Gastrocnemius medialis (tissue), 4 donors: ENCODE results near the gene RNPS1. TPM values are rescaled to one million over a fixed set of nuclear protein-coding genes. Genes with fewer than 3 reads are reported as not detected.

Experiments used
- ATAC-seq, 2 donors: fragments of 150-250 bp; one replicate each; pipeline ENCODE4 v1.9.1; 2016
- DNase-seq, 2 donors: peaks; one replicate each; pipeline ENCODE4 v3.0.0-alpha.2; 2019
- H3K27ac ChIP-seq, 4 donors: fragments of 200-600 bp; sonication (generic); 1 replicate in 1 of 4; 2 replicates in 3 of 4; pipeline ENCODE4 v1.5.1; 2016 to 2018; ENCODE audit warnings: mild to moderate bottlenecking in 2 of 4, moderate library complexity in 1 of 4
- H3K27me3 ChIP-seq, 3 donors: fragments of 200-600 bp; sonication (generic) in 2 of 3; 1 replicate in 1 of 3; 2 replicates in 2 of 3; pipeline versions ENCODE4 v1.5.1 to v1.6.0; 2016 to 2019; ENCODE audit warnings: mild to moderate bottlenecking in 1 of 3, moderate library complexity in 1 of 3
- H3K36me3 ChIP-seq, 2 donors: fragments of 200-600 bp; sonication (generic) in 1 of 2; one replicate each; pipeline ENCODE4 v1.5.1; 2017 to 2018
- H3K4me1 ChIP-seq, 2 donors: fragments of 200-600 bp; sonication (generic) in 1 of 2; one replicate each; pipeline ENCODE4 v1.5.1; 2016 to 2017; ENCODE audit warnings: mild to moderate bottlenecking in 2 of 2
- H3K4me3 ChIP-seq, 4 donors: fragments of 200-600 bp; sonication (generic) in 3 of 4; 1 replicate in 1 of 4; 2 replicates in 3 of 4; pipeline ENCODE4 v1.5.1; 2016 to 2019; ENCODE audit warnings: mild to moderate bottlenecking in 2 of 4
- H3K9me3 ChIP-seq, 3 donors: fragments of 200-600 bp; sonication (generic) in 2 of 3; 1 replicate in 1 of 3; 2 replicates in 2 of 3; pipeline ENCODE4 v1.5.1; 2016 to 2019
- POLR2A ChIP-seq, 2 donors: fragments of 450-650 bp; IDR thresholded peaks; one replicate each; pipeline ENCODE4 v1.6.1; 2017; ENCODE audit warnings: antibody characterized with exemption in 2 of 2, mild to moderate bottlenecking in 2 of 2, moderate library complexity in 2 of 2
- in situ Hi-C, 4 donors: fragments of 200-750 bp; cut with MboI; loops; one replicate each; pipeline versions ENCODE4 v1.15.0 to v1.8.0; 2017; ENCODE audit warnings: low sequenced_read_pairs in 4 of 4
- intact Hi-C: fragments of 100-400 bp; cut with DNase I; formaldehyde crosslinking; loops from one replicate; pipeline ENCODE4 v1.15.1; 2023; ENCODE audit warnings: low total_unique reads
- total RNA-seq, 4 donors: library from RNA; depleted of rRNA; stranded (reverse); fragments of >200 nt; gene quantifications; one replicate each; pipeline versions ENCODE4 v1.1.0 to v1.2.3, GENCODE V29; 2016
- TF ChIP-seq, protein P1 (sequence below), 5 experiments: fragments of 450-650 bp in 3 of 5; fragments of 200-600 bp in 2 of 5; sonication (generic) in 2 of 5; IDR thresholded peaks in 4 of 5; conservative IDR thresholded peaks in 1 of 5; 1 replicate in 4 of 5; 2 replicates in 1 of 5; pipeline ENCODE4 v1.5.1; 2016 to 2019; ENCODE audit warnings: antibody characterized with exemption in 5 of 5, mild to moderate bottlenecking in 3 of 5, moderate library complexity in 3 of 5

The RNPS1 gene
- total RNA-seq, 4 donors from 2014 or later, result 158 to 222 (median 172) TPM

DNA sequence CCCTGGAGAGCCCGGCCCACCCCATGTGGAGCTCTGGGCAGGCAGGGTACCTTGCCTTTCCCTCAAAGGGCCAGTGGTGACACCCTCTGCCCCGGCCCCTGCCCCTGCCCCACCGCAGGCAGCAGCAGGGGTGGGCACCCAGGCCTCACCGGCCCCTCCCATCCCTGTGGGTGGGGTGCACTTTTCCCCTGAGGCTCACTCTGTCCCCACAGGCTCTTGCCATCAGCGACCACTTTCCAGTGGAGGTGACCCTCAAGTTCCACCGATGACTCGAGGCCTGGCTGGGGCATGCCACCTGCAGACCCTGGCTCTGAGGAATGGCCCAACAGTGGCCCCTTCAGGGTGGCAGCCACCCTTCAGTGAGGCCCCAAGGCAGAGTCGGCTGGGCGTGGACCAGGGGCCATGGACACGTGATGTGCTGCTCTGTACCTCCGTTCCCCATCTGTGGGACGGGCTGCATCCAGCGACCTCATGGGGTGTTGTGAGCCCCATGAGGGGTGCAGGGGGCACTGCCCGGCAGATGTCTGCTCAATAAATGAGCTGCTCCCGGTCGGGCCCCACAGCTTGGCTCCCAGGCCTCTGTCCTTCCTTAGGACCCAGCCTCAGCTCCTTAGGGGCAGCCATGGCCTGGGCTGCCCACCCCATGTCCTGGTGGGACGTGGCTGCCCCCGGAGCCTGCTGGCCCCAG is 29.6 kb downstream of the RNPS1 start:
- Histone ChIP-seq H3K9me3 (no peaks in the 10 kb centered on the region), H3K4me1 (peaks cover 13% of the 10 kb centered on the region in 2 donors), H3K4me3 (no peak overlapping the region), H3K27ac (no peak overlapping the region), H3K36me3 (peaks cover 0 to 54% of the 10 kb centered on the region in 2 donors), H3K27me3 (peaks cover 10 to 18% (median 17%) of the 10 kb centered on the region in 3 donors)
- no peak for TF ChIP-seq POLR2A (IDR thresholded peaks at IDR 0.05)
- TF ChIP-seq, protein P1, sequence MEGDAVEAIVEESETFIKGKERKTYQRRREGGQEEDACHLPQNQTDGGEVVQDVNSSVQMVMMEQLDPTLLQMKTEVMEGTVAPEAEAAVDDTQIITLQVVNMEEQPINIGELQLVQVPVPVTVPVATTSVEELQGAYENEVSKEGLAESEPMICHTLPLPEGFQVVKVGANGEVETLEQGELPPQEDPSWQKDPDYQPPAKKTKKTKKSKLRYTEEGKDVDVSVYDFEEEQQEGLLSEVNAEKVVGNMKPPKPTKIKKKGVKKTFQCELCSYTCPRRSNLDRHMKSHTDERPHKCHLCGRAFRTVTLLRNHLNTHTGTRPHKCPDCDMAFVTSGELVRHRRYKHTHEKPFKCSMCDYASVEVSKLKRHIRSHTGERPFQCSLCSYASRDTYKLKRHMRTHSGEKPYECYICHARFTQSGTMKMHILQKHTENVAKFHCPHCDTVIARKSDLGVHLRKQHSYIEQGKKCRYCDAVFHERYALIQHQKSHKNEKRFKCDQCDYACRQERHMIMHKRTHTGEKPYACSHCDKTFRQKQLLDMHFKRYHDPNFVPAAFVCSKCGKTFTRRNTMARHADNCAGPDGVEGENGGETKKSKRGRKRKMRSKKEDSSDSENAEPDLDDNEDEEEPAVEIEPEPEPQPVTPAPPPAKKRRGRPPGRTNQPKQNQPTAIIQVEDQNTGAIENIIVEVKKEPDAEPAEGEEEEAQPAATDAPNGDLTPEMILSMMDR (IDR thresholded peaks at IDR 0.05 in 4 of 5, conservative IDR thresholded peaks at IDR 0.05 in 1 of 5), result no peak
- in situ Hi-C loops (no loop called here), intact Hi-C loops (no loop called here)
- ATAC-seq (no peak), DNase-seq (no peak)

DNA sequence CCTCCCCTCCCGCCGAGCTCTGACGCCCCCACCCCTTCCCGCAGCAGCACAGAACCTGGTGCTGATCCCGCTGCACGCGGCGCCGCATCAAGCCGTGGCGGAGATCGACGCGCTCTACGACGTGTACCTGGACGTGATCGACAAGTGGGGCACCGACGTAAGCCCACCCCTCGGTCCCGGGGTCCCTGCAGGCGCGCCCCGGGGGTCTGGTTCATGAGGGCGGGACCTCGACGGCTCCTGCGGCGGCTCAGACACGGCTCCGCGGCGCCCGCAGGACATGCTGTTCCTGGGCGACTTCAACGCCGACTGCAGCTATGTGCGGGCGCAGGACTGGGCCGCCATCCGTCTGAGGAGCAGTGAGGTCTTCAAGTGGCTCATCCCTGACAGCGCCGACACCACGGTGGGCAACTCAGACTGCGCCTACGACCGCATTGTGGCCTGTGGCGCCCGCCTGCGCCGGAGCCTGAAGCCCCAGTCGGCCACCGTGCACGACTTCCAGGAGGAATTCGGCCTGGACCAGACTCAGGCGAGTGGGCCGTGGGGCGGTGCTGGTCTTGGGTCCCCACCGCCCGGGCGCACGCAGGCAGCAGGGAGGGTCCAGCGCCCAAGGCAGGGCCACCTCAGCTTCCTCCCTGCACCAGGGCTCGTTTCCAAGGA is 30.3 kb downstream of the RNPS1 start:
- intact Hi-C loops, result no loop called here
- Histone ChIP-seq H3K9me3 (no peaks in the 10 kb centered on the region), H3K27ac (no peak overlapping the region), H3K36me3 (peaks cover 0 to 54% of the 10 kb centered on the region in 2 donors), H3K4me1 (peaks cover 13% of the 10 kb centered on the region in 2 donors), H3K4me3 (no peak overlapping the region), H3K27me3 (peaks cover 10 to 18% (median 17%) of the 10 kb centered on the region in 3 donors)
- no peak for TF ChIP-seq POLR2A (IDR thresholded peaks at IDR 0.05)
- TF ChIP-seq, protein P1 (IDR thresholded peaks at IDR 0.05 in 4 of 5, conservative IDR thresholded peaks at IDR 0.05 in 1 of 5), result no peak
- ATAC-seq, result peak in 1 of 2 donors; percentile 14
- no peak for DNase-seq
- in situ Hi-C loops, result no loop called here

DNA sequence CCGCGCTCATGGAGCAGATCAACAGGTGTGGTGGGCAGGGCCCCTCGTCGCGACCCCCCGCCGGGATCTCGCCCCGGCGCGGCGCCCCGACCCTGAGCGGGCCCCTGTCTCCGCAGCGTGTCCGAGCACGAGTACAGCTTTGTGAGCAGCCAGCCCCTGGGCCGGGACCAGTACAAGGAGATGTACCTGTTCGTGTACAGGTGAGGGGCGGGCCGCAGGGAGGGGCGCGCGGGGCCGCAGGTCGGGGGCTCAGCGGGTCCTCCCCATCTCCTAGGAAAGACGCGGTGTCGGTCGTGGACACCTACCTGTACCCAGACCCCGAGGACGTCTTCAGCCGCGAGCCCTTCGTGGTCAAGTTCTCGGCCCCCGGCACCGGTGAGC is 30.8 kb downstream of the RNPS1 start:
- H3K36me3 ChIP-seq, result peaks cover 0 to 54% of the 10 kb centered on the region in 2 donors
- ATAC-seq (no peak), DNase-seq (no peak)
- no peaks in the 10 kb centered on the region for H3K9me3 ChIP-seq
- H3K27me3 ChIP-seq, result peaks cover 10 to 18% (median 17%) of the 10 kb centered on the region in 3 donors
- intact Hi-C loops, result no loop called here
- H3K4me3 ChIP-seq, result no peak overlapping the region
- no peak for TF ChIP-seq POLR2A (IDR thresholded peaks at IDR 0.05)
- TF ChIP-seq, protein P1 (IDR thresholded peaks at IDR 0.05 in 4 of 5, conservative IDR thresholded peaks at IDR 0.05 in 1 of 5), result no peak
- H3K4me1 ChIP-seq, result peaks cover 13% of the 10 kb centered on the region in 2 donors
- no peak overlapping the region for H3K27ac ChIP-seq
- in situ Hi-C loops, result no loop called here

DNA sequence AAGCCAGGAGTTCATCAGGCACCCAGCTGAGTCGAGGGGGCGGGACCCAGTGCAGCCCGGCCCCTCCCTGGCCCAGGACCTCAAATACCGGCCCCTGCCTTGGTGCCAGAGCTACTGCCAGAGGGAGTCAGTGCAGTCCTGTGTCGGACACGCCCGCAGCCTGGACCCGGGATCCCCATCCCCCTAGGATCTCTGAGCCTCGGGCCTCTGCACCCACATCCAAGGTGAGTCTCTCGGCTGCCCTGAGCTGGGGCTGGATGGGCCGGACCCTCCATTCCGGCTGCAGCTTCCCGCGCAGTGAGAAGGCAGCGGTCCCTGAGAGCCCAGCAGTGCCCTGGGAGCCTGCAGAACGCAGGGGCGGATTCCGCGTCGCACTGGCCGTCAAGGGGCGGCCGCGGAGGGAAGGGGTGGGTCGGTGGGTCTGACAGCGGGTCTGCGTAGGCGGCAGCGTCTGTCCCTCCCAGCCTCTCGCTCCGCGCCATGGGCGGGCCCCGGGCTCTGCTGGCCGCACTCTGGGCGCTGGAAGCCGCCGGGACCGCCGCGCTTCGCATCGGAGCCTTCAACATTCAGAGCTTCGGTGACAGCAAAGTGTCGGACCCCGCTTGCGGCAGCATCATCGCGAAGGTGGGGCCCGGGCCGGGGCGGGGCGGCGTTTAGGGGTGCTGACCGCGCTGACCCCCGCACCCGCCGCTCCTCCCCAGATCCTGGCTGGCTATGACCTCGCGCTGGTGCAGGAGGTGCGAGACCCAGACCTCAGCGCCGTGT is 31.4 kb downstream of the RNPS1 start, which contains the start of gene DNASE1L2:
DNASE1L2 (plus strand) TSS at position 108 of the 765 bp plus-strand sequence; CDS start at position 481, 373 bp downstream.
- H3K27ac ChIP-seq, result no peak within 1 kb of the TSS
- no peak for DNase-seq
- no peaks in the 10 kb centered on the region for H3K9me3 ChIP-seq
- peak within 1 kb of the TSS in 2 of 4 donors; percentile 5 to 7 for H3K4me3 ChIP-seq
- TF ChIP-seq POLR2A (IDR thresholded peaks at IDR 0.05), result no peak
- TF ChIP-seq, protein P1 (IDR thresholded peaks at IDR 0.05 in 4 of 5, conservative IDR thresholded peaks at IDR 0.05 in 1 of 5), result no peak
- ATAC-seq, result no peak
- peaks cover 0 to 54% of the 10 kb centered on the region in 2 donors for H3K36me3 ChIP-seq
- intact Hi-C loops, result no loop called here
- H3K4me1 ChIP-seq, result peaks cover 13% of the 10 kb centered on the region in 2 donors
- in situ Hi-C loops, result no loop called here
- peaks cover 10 to 18% (median 17%) of the 10 kb centered on the region in 3 donors for H3K27me3 ChIP-seq
